Activated CD4-positive, alpha-beta T cell treated with anti-CD3 and anti-CD28 coated beads, Interleukin-2, amount 50 U/mL, for 1 hour (primary cell): Measurements from ENCODE around the gene KRTAP22-1.

Experiments used
- DNase-seq: peaks from one replicate; pipeline ENCODE4 v3.0.0-alpha.2; 2020

Gene KRTAP22-1

GRCh38 chr21:30628109-30628508 is 27.2 kb downstream of the KRTAP22-1 start:
- DNase-seq: no peak

- DNase-seq: no peak
These were observed 28.3 kb downstream of the KRTAP22-1 start for GRCh38 chr21:30629200-30629599.

DNA sequence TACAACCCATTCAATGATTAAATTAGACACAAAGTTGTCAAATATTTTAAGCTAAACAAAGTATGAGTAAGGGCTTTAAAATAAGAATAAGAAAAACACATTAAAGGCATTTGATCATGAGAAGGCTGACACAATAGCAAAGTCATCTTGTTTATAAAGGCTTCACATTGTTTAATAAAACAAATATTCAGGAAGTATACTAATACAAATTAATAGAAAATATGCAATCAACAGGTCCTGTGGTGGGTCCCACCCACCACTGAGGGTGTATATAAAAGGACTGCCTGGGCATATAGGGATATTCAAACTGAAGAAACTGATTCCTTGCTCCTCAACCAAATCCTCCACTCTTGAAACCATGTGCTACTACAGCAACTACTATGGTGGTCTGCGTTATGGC is 34.0 kb downstream of the KRTAP22-1 start, which contains the start of gene KRTAP20-2:
Gene KRTAP20-2, plus strand, starts transcription at position 301 of the 400 bp plus-strand sequence. Its CDS starts 58 bp downstream, at position 359.
- no peak for DNase-seq

DNA sequence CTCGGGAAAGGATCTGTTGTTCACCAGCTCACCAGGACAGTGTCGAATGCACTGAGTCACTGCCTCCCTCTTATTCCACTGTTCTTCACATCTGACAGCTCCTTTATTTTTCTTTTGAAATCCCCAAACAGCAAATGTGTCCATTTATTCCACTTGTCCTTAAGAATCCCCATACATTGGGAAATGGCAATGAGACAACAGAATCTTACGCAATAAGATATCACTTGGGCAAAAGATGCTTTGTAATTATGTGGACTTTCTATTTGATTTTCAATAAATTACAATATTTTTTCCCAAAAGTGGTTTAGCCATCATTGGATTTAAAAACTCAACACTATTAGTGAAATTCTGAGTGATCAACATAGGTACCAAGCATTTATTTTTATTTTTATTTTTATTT is 37.8 kb downstream of the KRTAP22-1 start:
- DNase-seq: no peak

DNA sequence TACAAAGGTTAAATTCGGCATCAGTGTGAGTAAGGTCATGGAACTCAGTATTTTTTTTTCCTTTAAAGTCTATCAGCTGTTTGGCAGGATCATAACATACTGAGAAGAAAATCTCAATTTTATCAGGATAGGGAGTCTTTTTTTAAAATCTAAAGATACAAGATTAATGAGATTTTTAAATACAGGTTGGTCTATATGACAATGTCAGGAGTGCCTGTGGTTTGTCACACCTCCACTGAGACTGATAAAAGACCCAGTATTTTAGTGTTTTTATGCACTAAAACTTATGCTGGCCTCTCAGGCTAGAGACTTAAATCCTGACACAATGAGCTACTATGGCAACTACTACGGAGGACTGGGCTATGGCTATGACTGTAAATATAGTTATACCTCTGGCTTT is 41.7 kb downstream of the KRTAP22-1 start, which contains the start of gene KRTAP20-3:
Gene KRTAP20-3, plus strand, starts transcription at position 301 of the 400 bp plus-strand sequence.
- DNase-seq: no peak

DNA sequence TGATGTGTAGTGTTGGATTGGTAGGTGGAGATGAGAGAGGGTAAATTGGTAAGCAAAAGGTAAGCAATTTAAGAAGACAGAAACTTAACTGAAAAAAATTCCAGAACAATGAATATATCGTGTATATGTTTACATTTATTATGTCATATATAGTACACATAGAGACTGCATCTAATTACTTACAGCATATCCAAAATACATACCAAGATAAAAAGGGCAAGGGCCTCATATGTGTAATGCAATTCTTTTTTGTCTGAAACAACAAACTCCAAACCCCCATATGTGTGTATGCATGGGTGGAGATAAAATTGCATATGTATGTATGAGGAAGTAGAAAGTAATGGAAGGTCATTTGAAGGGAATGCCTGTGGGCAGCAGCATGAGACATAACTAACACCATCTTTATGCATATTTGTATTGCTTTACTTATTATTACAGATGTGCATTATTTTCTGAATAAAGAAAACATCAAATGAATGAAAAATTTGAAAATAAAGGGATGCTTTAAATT is 46.1 kb downstream of the KRTAP22-1 start:
- no peak for DNase-seq
